Type B pancreatic cell (in vitro differentiated cells): ENCODE results near the gene ASB10. TPM values are rescaled to one million over a fixed set of nuclear protein-coding genes. Genes with fewer than 3 reads are reported as not detected.

ENCODE experiments used
- DNase-seq: peaks from one replicate; pipeline ENCODE4 v3.0.0; 2021; ENCODE audit warnings: mixed read lengths; ENCODE audit not compliant: unreplicated experiment; ENCODE audit errors: extremely low spot score
- H3K27ac Mint-ChIP-seq: 2 replicates; pipeline ENCODE4 v1.8.0; 2021; ENCODE audit warnings: mild to moderate bottlenecking, mixed read lengths
- H3K27me3 Mint-ChIP-seq: 2 replicates; pipeline ENCODE4 v1.8.0; 2021; ENCODE audit warnings: mixed read lengths
- H3K36me3 Mint-ChIP-seq: 2 replicates; pipeline ENCODE4 v1.8.0; 2021; ENCODE audit warnings: mixed read lengths
- H3K4me1 Mint-ChIP-seq: one replicate; pipeline ENCODE4 v1.8.0; 2021; ENCODE audit warnings: mixed read lengths; ENCODE audit not compliant: unreplicated experiment
- H3K4me3 Mint-ChIP-seq: 2 replicates; pipeline ENCODE4 v1.8.0; 2021; ENCODE audit warnings: mild to moderate bottlenecking, mixed read lengths
- H3K9me3 Mint-ChIP-seq: 2 replicates; pipeline ENCODE4 v1.8.0; 2021; ENCODE audit warnings: mixed read lengths
- total RNA-seq: library from RNA; stranded (reverse); gene quantifications from 2 replicates; pipeline ENCODE4 v1.2.1, GENCODE V29; 2021; ENCODE audit warnings: low replicate concordance
- TF ChIP-seq, protein P1 (sequence below): fragments of 200-600 bp; sonication (generic); conservative IDR thresholded peaks from 2 replicates; pipeline ENCODE4 v1.5.0; 2021; ENCODE audit warnings: antibody characterized with exemption, mild to moderate bottlenecking

The ASB10 gene
- total RNA-seq, 1 donor from 2014 or later, result not detected

DNA sequence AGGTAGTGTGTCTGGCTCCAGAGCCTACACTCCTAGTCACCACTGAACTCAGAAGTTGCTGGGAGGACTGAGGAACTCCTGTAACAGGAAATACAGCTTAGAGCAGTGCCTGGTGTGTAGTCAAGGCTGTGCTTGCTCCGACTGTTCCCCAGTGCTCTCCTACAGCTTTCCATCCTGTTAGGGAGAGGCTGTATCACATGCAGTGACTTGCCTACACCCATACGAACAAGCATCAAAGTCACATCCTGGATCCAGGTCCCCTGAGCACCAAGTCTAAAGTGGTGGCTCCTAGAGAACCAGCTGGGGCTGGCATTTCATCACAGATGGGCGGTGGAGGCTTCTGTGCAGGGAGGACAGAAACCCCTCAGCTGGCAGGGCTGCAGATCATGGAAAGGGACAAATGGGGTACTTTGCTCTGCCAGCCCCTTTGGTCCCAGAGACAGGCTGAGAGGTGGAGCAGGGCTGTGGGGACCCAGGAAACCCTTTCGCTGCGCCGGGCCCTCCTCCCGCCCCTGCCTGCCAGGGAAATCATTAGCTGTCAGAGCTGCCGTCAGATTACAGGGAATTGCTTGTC, 7.7 kb downstream of the ASB10 start:
- H3K27me3 Mint-ChIP-seq, result peaks cover 44% of the 10 kb centered on the region
- DNase-seq, result peak; percentile 48
- H3K27ac Mint-ChIP-seq, result no peak overlapping the region
- H3K9me3 Mint-ChIP-seq, result no peaks in the 10 kb centered on the region
- H3K36me3 Mint-ChIP-seq, result no peaks in the 10 kb centered on the region
- H3K4me1 Mint-ChIP-seq, result no peaks in the 10 kb centered on the region
- TF ChIP-seq, protein P1, sequence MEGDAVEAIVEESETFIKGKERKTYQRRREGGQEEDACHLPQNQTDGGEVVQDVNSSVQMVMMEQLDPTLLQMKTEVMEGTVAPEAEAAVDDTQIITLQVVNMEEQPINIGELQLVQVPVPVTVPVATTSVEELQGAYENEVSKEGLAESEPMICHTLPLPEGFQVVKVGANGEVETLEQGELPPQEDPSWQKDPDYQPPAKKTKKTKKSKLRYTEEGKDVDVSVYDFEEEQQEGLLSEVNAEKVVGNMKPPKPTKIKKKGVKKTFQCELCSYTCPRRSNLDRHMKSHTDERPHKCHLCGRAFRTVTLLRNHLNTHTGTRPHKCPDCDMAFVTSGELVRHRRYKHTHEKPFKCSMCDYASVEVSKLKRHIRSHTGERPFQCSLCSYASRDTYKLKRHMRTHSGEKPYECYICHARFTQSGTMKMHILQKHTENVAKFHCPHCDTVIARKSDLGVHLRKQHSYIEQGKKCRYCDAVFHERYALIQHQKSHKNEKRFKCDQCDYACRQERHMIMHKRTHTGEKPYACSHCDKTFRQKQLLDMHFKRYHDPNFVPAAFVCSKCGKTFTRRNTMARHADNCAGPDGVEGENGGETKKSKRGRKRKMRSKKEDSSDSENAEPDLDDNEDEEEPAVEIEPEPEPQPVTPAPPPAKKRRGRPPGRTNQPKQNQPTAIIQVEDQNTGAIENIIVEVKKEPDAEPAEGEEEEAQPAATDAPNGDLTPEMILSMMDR, result no peak
- no peak overlapping the region for H3K4me3 Mint-ChIP-seq

DNA sequence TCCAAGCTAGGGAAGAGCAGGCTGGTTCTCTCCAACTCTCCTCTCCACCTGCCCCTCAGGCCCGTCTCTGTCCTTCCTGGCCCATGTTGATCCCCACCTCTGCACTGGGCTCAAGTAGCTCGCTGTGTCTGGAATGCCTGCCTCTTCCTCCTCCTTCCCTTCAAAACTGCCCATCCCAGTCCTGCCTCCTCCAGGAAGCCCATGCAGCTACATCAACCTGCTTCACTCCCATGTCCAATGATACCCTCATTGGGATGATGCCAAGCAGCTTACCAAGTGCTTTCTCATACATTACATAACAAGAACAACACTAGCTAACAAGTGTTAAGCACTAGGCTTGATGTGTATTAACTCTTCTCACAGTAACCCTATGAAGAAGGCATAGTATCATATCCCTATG, 8.2 kb downstream of the ASB10 start:
- no peaks in the 10 kb centered on the region for H3K4me1 Mint-ChIP-seq
- peaks cover 44% of the 10 kb centered on the region for H3K27me3 Mint-ChIP-seq
- no peaks in the 10 kb centered on the region for H3K9me3 Mint-ChIP-seq
- H3K4me3 Mint-ChIP-seq, result no peak overlapping the region
- H3K36me3 Mint-ChIP-seq, result no peaks in the 10 kb centered on the region
- TF ChIP-seq, protein P1, result no peak
- H3K27ac Mint-ChIP-seq, result no peak overlapping the region
- peak; percentile 42 for DNase-seq

DNA sequence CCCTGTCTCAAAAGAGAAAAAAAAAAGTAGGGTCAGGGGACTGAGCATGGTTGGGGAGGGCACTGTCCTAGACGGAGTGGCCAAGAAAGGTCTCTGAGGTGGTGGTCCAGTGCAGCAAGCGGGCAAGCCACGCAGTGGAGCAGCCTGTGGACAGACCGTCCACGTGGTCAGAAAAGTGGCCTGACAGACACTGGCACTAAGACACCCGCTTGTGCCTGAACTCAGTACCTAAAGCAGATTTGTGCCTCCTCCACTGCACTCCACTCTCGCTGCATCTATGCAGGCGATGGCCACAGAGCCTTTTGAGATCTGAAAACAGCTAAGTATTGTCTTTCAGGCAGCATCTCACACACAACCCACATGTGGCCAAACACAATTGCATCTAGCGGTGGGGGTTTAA, 8.8 kb downstream of the ASB10 start:
- Mint-ChIP-seq H3K36me3 (no peaks in the 10 kb centered on the region), H3K9me3 (peaks cover 3% of the 10 kb centered on the region), H3K4me3 (no peak overlapping the region), H3K27me3 (peaks cover 48% of the 10 kb centered on the region), H3K27ac (no peak overlapping the region), H3K4me1 (no peaks in the 10 kb centered on the region)
- TF ChIP-seq, protein P1, result no peak
- DNase-seq, result peak; percentile 58

DNA sequence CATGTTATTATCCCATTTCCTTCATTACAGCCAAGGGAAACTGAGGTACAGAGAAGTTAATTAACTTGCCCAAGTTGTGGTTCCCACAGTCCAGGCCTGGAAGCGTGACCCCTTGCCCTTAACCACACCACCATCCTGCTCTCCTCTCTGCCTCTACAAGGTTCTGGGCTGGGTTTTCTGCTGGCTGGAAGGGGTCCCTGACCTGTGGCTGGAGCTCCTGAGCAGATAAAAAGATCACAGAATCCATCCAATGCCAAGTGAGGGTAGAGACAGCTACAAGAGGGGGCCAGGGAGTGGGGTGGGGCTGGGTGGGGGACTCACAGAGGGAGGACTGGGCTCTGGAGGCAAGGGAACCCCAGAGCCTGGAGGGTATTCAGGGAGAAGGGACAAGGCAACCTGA, 9.7 kb downstream of the ASB10 start:
- Mint-ChIP-seq H3K27ac (no peak overlapping the region), H3K4me3 (no peak overlapping the region), H3K27me3 (peaks cover 57% of the 10 kb centered on the region), H3K9me3 (peaks cover 11% of the 10 kb centered on the region), H3K36me3 (no peaks in the 10 kb centered on the region), H3K4me1 (peaks cover 5% of the 10 kb centered on the region)
- peak; percentile 44 for DNase-seq
- TF ChIP-seq, protein P1, result no peak

DNA sequence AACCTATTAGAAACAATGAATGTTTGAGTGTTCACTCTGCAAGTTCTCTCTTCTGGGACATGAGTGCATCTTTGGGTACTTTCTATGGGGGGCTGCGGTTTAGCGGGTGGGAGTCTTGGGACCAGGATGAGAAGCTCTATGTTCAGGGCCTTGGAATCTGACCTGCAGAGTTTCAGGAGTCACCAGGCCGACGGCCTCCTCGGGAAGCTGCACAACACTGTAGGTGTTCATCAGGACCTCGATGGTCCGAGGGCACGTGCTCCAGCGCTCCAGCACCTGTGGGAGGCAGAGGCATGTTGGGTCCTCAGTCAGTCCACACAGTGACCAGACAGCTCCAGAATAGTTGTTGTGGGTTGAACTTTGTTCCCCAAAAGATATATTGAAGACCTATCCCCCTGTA, 10.6 kb downstream of the ASB10 start:
- H3K36me3 Mint-ChIP-seq, result no peaks in the 10 kb centered on the region
- H3K27me3 Mint-ChIP-seq, result peaks cover 57% of the 10 kb centered on the region
- no peak overlapping the region for H3K27ac Mint-ChIP-seq
- DNase-seq, result peak; percentile 40
- peaks cover 11% of the 10 kb centered on the region for H3K9me3 Mint-ChIP-seq
- H3K4me1 Mint-ChIP-seq, result peaks cover 8% of the 10 kb centered on the region
- TF ChIP-seq, protein P1, result no peak
- H3K4me3 Mint-ChIP-seq, result no peak overlapping the region
